ENCODE data around the gene CA10.

DNA sequence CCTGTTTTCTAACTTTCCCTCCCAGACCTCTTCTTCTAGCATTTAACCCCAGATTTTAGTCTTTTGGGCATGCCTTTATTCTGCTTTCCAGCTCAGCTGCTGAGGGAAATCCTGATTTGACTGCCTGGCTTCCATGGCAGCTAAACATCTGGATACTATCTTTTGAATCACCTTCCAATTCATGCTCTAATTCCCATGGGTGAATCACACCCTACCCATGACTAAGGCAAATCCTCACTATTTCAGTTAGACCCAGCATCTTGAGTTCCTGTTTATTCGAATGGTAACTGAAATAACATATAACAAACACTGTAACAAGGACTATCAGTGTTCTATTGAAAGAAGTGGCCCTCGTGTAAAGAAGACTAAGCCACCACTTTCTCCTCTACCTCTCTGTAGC lies 29.8 kb downstream of the CA10 start:
- TF ChIP-seq, protein P1, sequence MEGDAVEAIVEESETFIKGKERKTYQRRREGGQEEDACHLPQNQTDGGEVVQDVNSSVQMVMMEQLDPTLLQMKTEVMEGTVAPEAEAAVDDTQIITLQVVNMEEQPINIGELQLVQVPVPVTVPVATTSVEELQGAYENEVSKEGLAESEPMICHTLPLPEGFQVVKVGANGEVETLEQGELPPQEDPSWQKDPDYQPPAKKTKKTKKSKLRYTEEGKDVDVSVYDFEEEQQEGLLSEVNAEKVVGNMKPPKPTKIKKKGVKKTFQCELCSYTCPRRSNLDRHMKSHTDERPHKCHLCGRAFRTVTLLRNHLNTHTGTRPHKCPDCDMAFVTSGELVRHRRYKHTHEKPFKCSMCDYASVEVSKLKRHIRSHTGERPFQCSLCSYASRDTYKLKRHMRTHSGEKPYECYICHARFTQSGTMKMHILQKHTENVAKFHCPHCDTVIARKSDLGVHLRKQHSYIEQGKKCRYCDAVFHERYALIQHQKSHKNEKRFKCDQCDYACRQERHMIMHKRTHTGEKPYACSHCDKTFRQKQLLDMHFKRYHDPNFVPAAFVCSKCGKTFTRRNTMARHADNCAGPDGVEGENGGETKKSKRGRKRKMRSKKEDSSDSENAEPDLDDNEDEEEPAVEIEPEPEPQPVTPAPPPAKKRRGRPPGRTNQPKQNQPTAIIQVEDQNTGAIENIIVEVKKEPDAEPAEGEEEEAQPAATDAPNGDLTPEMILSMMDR (IDR thresholded peaks at IDR 0.05) = no peak
- TF ChIP-seq EZH2 (IDR thresholded peaks at IDR 0.05; ENCODE audit: borderline replicate concordance, insufficient read depth, low read depth, low read length, poor library complexity, severe bottlenecking) = no peak
